ENCODE results near the gene HIRIP3.

HIRIP3 gene

GRCh38 chr16:30005341-30006094, 10.1 kb upstream of the HIRIP3 start:
- POLR2A ChIA-PET, result no interaction called here
- TF ChIP-seq, protein P1, sequence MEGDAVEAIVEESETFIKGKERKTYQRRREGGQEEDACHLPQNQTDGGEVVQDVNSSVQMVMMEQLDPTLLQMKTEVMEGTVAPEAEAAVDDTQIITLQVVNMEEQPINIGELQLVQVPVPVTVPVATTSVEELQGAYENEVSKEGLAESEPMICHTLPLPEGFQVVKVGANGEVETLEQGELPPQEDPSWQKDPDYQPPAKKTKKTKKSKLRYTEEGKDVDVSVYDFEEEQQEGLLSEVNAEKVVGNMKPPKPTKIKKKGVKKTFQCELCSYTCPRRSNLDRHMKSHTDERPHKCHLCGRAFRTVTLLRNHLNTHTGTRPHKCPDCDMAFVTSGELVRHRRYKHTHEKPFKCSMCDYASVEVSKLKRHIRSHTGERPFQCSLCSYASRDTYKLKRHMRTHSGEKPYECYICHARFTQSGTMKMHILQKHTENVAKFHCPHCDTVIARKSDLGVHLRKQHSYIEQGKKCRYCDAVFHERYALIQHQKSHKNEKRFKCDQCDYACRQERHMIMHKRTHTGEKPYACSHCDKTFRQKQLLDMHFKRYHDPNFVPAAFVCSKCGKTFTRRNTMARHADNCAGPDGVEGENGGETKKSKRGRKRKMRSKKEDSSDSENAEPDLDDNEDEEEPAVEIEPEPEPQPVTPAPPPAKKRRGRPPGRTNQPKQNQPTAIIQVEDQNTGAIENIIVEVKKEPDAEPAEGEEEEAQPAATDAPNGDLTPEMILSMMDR (IDR thresholded peaks at IDR 0.05; ENCODE audit: control extremely low read depth, extremely low read depth, low read depth, missing control alignments), result peak; percentile 72
- peak; percentile 79 for DNase-seq (ENCODE audit: extremely low spot score)
- CTCF ChIA-PET, result interaction anchor here (0.6 to 2.1 kb wide), 18 partner anchors 9 to 314 kb away, joined by 3 to 11 read pairs (median 4); partner anchors contain the start of genes KCTD13 and TAOK2

DNA sequence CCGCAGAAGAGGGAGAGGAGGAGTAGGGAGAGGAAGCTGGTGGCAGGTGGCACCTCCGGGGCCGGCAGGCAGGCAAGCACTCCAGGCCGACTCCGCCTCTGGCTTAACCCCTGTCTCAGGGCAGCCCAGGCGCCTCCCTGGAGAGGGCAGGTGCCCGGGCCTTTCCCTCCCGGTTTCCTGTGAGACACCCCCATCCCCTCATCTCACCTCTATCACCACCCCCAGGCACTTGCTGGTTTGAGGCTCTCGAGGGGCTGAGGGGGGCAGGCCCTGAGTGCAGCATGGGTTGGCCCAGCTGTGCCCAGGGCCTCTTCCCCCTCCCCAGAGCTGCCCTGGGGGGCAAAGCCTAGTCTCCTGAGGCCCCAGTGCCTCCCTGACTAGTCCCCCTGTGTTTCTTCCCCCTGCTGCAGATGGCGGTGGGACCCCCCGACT, 9.4 kb upstream of the HIRIP3 start:
- no peak for DNase-seq (ENCODE audit: extremely low spot score)
- ChIA-PET POLR2A (no interaction called here), CTCF (interaction anchor here (0.8 to 2.1 kb wide), 12 partner anchors 8 to 313 kb away, joined by 3 to 11 read pairs (median 4); partner anchors contain the start of genes KCTD13 and TAOK2)
- TF ChIP-seq, protein P1 (IDR thresholded peaks at IDR 0.05; ENCODE audit: control extremely low read depth, extremely low read depth, low read depth, missing control alignments), result no peak

GRCh38 chr16:30004424-30004776, 9.0 kb upstream of the HIRIP3 start:
- no peak for DNase-seq (ENCODE audit: extremely low spot score)
- CTCF ChIA-PET, result interaction anchor here (0.5 to 2.1 kb wide), 6 partner anchors 11 to 302 kb away, joined by 3 to 11 read pairs (median 3); partner anchors contain the start of genes KCTD13 and TAOK2
- TF ChIP-seq, protein P1 (IDR thresholded peaks at IDR 0.05; ENCODE audit: control extremely low read depth, extremely low read depth, low read depth, missing control alignments), result no peak
- POLR2A ChIA-PET, result no interaction called here

DNA sequence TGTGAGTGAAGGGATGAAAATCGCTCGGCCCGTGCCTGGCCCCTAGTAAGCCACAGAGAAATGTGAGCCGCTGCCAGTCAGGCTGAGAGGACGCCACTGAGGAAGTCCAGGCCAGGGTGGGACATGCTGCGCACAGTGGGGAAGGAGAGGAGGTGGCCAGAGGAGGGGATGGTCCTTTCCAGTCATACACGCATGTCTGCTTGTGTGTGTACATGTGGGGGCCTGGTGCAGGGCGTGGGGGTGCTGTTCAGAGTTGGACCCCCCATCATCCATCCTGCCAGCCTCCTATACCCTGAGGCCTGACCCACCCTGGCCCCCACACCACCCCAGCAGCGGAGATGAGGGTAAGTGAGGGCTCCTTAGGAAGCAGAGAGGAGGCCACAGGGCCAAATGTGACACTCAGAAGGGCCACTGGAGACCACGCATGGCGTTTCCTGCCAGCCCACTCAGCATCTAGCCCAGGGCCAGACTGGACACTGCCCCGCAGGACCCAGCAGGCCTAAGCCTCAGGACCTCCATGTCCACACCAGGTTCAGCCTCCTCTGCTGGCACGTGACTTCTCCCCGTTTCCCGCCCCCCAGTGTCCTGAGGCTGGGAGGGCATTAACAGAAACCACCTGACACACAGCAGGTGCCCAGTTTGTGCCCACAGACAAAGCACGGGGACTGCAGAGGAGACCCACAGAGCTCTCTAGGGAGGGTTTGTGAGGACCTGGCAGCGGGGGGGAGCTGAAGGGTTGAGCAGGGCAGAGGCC, 8.4 kb upstream of the HIRIP3 start:
- POLR2A ChIA-PET, result no interaction called here
- CTCF ChIA-PET, result interaction anchor here (0.5 to 2.1 kb wide), 5 partner anchors 11 to 302 kb away, joined by 3 to 11 read pairs (median 3); partner anchors contain the start of genes KCTD13 and TAOK2
- DNase-seq (ENCODE audit: extremely low spot score), result no peak
- TF ChIP-seq, protein P1 (IDR thresholded peaks at IDR 0.05; ENCODE audit: control extremely low read depth, extremely low read depth, low read depth, missing control alignments), result no peak

DNA sequence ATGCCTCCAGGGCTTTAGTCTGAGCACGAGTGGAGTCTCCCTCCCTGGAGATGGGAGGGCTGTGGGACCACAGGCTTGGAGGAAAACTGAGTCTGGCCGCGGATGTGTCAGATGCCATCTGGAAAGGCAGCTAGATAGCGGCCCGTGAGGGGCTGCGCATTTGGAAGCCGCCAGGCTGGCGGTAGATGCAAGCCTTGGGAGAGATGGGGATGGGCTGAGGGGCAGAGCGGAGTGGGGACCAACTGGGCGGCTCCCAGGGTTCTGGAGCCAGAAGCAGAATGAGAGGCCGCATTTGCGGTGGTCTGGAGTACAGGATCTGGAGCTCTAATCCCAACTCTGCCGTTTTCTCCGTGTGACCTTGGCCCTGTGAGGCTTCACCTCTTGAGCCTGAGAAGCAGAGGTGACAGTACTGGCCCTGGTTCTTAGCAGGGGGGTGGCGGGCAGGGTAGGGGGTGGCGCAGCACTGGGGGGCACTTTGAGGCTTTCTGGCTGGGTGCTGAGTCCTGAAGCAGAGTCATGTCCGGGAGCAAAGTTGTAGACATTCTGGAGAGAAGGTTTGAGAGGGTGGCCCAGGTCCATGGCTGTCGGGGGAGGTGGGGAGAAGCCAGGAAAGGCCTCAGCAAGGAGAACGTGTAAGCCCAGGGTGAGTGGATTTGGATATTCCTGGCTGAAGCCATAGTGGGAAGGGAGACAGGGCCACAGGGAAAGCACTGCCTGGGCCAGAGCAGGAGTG, 7.4 kb upstream of the HIRIP3 start:
- POLR2A ChIA-PET, result no interaction called here
- CTCF ChIA-PET, result interaction anchor here (0.8 kb wide), 1 partner anchor 30 kb away, joined by 3 read pairs; no protein-coding TSS in a partner anchor

More for the DNA sequence above, 7.4 kb upstream of the HIRIP3 start:
- DNase-seq (ENCODE audit: extremely low spot score), result no peak
- TF ChIP-seq, protein P1 (IDR thresholded peaks at IDR 0.05; ENCODE audit: control extremely low read depth, extremely low read depth, low read depth, missing control alignments), result no peak
